CD8-positive, alpha-beta memory T cell (primary cell): ENCODE data around the gene RGS16. TPM values are rescaled to one million over a fixed set of nuclear protein-coding genes. Genes with fewer than 3 reads are reported as not detected.
A peak's percentile ranks its signal among the peaks of the same experiment; 100 is the strongest.

Experiments used
- CTCF ChIA-PET: fragments of 350-600 bp; sonication (Branson Sonifier 250); formaldehyde crosslinking; loops from one replicate; lab custom pipeline; 2021; ENCODE audit warnings: antibody characterized with exemption; lab: Charles Lee
- POLR2A ChIA-PET: fragments of 350-600 bp; sonication (Branson Sonifier 250); formaldehyde crosslinking; loops from one replicate; lab custom pipeline; 2021; ENCODE audit warnings: antibody characterized with exemption; lab: Charles Lee
- DNase-seq, 5 donors: peaks; one replicate each; pipeline versions ENCODE4 v3.0.0 to v3.0.0-alpha.2; 2020 to 2022; ENCODE audit warnings: mixed read lengths in 1 of 5
- H3K27ac ChIP-seq: one replicate; pipeline ENCODE4 v1.7.0; 2013; ENCODE audit warnings: low read depth, mild to moderate bottlenecking, low read length, moderate library complexity
- H3K27me3 ChIP-seq: 2 replicates; pipeline ENCODE4 v1.7.0; 2013; ENCODE audit warnings: low read length, mild to moderate bottlenecking; ENCODE audit not compliant: insufficient read depth, poor library complexity, severe bottlenecking
- H3K36me3 ChIP-seq: 2 replicates; pipeline ENCODE4 v1.7.0; 2013; ENCODE audit warnings: mild to moderate bottlenecking, low read length, moderate library complexity; ENCODE audit not compliant: insufficient read depth
- H3K4me1 ChIP-seq: 2 replicates; pipeline ENCODE4 v1.7.0; 2013; ENCODE audit warnings: mild to moderate bottlenecking, low read length, moderate library complexity; ENCODE audit not compliant: insufficient read depth
- H3K4me3 ChIP-seq: 2 replicates; pipeline ENCODE4 v1.7.0; 2013; ENCODE audit warnings: mild to moderate bottlenecking, low read length
- H3K9me3 ChIP-seq: 2 replicates; pipeline ENCODE4 v1.7.0; 2013; ENCODE audit warnings: mild to moderate bottlenecking, low read length
- H3K27ac Mint-ChIP-seq, 8 donors: one replicate each; pipeline ENCODE4 v1.8.0; 2020 to 2021; ENCODE audit warnings: mixed read lengths in 8 of 8, mild to moderate bottlenecking in 6 of 8, inconsistent platforms in 3 of 8, moderate library complexity in 3 of 8
- H3K27me3 Mint-ChIP-seq, 2 donors: one replicate each; pipeline ENCODE4 v1.8.0; 2020 to 2021; ENCODE audit warnings: mixed read lengths in 2 of 2, mild to moderate bottlenecking in 1 of 2, moderate library complexity in 1 of 2
- H3K36me3 Mint-ChIP-seq, 3 donors: one replicate each; pipeline ENCODE4 v1.8.0; 2020 to 2021; ENCODE audit warnings: mixed read lengths in 3 of 3, inconsistent platforms in 1 of 3, mild to moderate bottlenecking in 1 of 3
- H3K4me1 Mint-ChIP-seq, 3 donors: one replicate each; pipeline ENCODE4 v1.8.0; 2020 to 2021; ENCODE audit warnings: mixed read lengths in 3 of 3, inconsistent platforms in 1 of 3, mild to moderate bottlenecking in 1 of 3
- H3K4me3 Mint-ChIP-seq, 7 donors: one replicate each; pipeline ENCODE4 v1.8.0; 2020 to 2021; ENCODE audit warnings: mixed read lengths in 7 of 7, mild to moderate bottlenecking in 6 of 7, moderate library complexity in 4 of 7, inconsistent platforms in 2 of 7
- H3K9me3 Mint-ChIP-seq, 5 donors: one replicate each; pipeline ENCODE4 v1.8.0; 2020 to 2022; ENCODE audit warnings: mixed read lengths in 5 of 5, mild to moderate bottlenecking in 3 of 5, moderate library complexity in 2 of 5, inconsistent platforms in 1 of 5
- polyA plus RNA-seq: library from polyadenylated mRNA; unstranded; fragments of 300-500 nt; fragmentation: Illumina TruSeq; gene quantifications from one replicate; pipeline ENCODE4 v1.2.3, GENCODE V29; 2021
- total RNA-seq, 2 experiments: library from RNA; stranded (reverse); gene quantifications; one replicate each; pipeline ENCODE4 v1.2.3, GENCODE V29; 2021

Gene RGS16
- total and polyA plus RNA-seq, 3 experiments from 2014 or later = 0.21 to 59.9 (median 58.9) TPM

DNA sequence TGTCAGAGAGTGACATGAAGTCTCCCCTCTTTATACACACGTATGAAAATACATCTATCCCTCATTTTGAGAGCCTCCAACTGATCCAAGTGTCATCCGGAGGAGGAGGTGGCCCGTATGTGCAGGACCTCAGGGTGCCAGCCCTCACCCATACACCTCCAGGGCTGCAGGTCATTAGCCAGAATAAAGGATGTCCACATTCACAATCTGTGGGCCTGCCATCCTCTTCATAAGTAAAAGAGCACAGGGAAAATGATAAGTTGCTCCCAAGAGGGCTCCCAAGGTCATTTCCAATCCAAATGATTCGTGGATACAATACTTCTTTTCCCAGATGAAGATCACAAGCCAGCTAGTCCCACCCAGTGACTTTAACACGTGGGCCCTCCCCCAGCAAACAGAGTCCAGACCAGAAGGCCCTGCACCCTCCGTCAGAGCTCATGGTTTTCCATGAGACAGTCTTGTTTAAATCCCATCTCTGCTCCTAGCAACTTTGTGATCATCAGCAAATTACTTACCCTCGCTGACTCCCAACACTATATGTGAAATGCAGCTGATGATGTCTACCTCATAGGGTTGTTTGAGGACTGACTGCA lies 43.7 kb downstream of the RGS16 start:
- ChIA-PET CTCF (no interaction called here), POLR2A (no interaction called here)
- H3K4me3 Mint-ChIP-seq = no peak overlapping the region
- no peaks in the 10 kb centered on the region for H3K9me3 ChIP-seq
- H3K27ac ChIP-seq = no peak overlapping the region
- H3K27me3 ChIP-seq = no peaks in the 10 kb centered on the region
- no peaks in the 10 kb centered on the region for H3K36me3 ChIP-seq
- H3K4me3 ChIP-seq = no peak overlapping the region
- no peaks in the 10 kb centered on the region for H3K36me3 Mint-ChIP-seq
- H3K4me1 Mint-ChIP-seq = no peaks in the 10 kb centered on the region
- H3K27me3 Mint-ChIP-seq = peaks cover 0 to 2% of the 10 kb centered on the region in 2 donors
- peak overlapping the region in 1 of 8 donors; percentile 12 for H3K27ac Mint-ChIP-seq
- H3K4me1 ChIP-seq = no peaks in the 10 kb centered on the region
- no peak for DNase-seq
- H3K9me3 Mint-ChIP-seq = no peaks in the 10 kb centered on the region

DNA sequence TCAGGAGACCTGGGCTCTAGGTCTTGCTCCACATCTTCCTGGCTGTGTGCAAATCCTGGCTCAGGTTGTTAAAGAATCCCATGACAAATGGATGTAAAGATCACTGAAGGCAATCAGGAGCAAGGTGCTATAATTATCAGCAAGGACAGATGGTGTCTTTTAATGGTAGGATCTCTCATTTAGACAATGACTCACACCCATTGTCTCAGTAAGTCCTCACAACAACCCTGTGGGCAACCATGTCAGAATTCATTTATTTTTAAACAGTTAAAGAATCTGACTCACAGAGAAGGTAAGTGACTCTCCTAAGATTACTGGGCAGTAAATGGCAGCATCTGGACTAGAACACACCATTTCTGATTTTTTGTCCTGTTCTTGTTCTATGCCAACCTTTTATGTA lies 47.9 kb downstream of the RGS16 start:
- Mint-ChIP-seq H3K27me3 (peaks cover 4 to 5% of the 10 kb centered on the region in 2 donors), H3K9me3 (peaks cover 0 to 16% (median 9%) of the 10 kb centered on the region in 5 donors), H3K4me3 (no peak overlapping the region), H3K27ac (no peak overlapping the region), H3K4me1 (no peaks in the 10 kb centered on the region), H3K36me3 (peaks cover 0 to 6% (median 1%) of the 10 kb centered on the region in 3 donors)
- Histone ChIP-seq H3K4me1 (no peaks in the 10 kb centered on the region), H3K27me3 (no peaks in the 10 kb centered on the region), H3K4me3 (no peak overlapping the region), H3K27ac (no peak overlapping the region), H3K9me3 (no peaks in the 10 kb centered on the region), H3K36me3 (no peaks in the 10 kb centered on the region)
- ChIA-PET CTCF (no interaction called here), POLR2A (no interaction called here)
- no peak for DNase-seq

DNA sequence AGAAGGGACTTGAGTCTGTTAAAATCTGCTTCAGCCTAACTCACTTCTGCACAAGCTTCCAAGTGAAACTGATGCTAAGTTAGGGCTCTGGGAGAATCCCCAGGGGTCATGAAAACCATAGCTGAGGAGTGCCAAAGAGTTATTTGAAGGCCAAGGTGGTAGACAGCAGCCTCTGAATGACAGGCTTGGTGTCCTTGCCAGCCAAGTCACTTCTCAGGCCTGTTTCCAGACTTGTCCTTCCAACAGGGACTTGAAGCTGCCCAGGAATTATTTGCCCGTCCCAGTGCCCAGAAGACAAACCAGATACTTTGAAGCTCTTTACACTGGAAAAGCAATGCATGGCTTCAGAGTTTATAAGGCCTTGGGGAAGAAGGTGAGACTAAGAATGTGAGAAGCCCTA lies 48.7 kb downstream of the RGS16 start:
- H3K36me3 ChIP-seq = no peaks in the 10 kb centered on the region
- H3K4me1 ChIP-seq = no peaks in the 10 kb centered on the region
- Mint-ChIP-seq H3K36me3 (peaks cover 0 to 6% (median 1%) of the 10 kb centered on the region in 3 donors), H3K27me3 (peaks cover 4 to 9% of the 10 kb centered on the region in 2 donors), H3K4me1 (no peaks in the 10 kb centered on the region), H3K4me3 (no peak overlapping the region), H3K9me3 (peaks cover 0 to 16% (median 9%) of the 10 kb centered on the region in 5 donors), H3K27ac (no peak overlapping the region)
- no peaks in the 10 kb centered on the region for H3K27me3 ChIP-seq
- ChIA-PET CTCF (no interaction called here), POLR2A (no interaction called here)
- H3K27ac ChIP-seq = no peak overlapping the region
- DNase-seq = no peak
- no peak overlapping the region for H3K4me3 ChIP-seq
- no peaks in the 10 kb centered on the region for H3K9me3 ChIP-seq

DNA sequence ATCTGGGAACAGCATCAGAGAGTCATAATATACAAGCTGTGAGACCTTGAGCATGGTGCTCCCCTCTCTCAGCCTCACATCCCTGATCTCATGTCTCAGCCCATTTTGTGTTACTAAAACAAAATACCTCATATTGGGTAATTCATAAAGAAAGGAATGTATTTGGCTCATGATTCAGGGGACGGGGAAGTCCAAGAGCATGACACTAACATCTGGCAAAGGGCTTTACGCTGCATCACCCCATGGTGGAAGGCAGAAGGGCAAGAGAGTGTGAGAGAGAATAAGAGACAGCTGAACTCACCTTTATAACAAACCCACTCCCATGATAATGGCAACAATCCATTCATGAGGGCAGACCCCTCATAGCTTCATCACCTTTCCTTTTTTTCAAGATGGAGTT lies 51.7 kb downstream of the RGS16 start:
- no peaks in the 10 kb centered on the region for H3K27me3 ChIP-seq
- Mint-ChIP-seq H3K4me3 (no peak overlapping the region), H3K36me3 (peaks cover 0 to 11% (median 1%) of the 10 kb centered on the region in 3 donors), H3K27me3 (peaks cover 6 to 15% of the 10 kb centered on the region in 2 donors), H3K9me3 (peaks cover 0 to 16% (median 9%) of the 10 kb centered on the region in 5 donors), H3K27ac (peak overlapping the region in 1 of 8 donors; percentile 8), H3K4me1 (no peaks in the 10 kb centered on the region)
- POLR2A ChIA-PET = no interaction called here
- no peaks in the 10 kb centered on the region for H3K4me1 ChIP-seq
- H3K27ac ChIP-seq = no peak overlapping the region
- DNase-seq = no peak
- H3K4me3 ChIP-seq = no peak overlapping the region
- H3K36me3 ChIP-seq = no peaks in the 10 kb centered on the region
- CTCF ChIA-PET = no interaction called here
- no peaks in the 10 kb centered on the region for H3K9me3 ChIP-seq

DNA sequence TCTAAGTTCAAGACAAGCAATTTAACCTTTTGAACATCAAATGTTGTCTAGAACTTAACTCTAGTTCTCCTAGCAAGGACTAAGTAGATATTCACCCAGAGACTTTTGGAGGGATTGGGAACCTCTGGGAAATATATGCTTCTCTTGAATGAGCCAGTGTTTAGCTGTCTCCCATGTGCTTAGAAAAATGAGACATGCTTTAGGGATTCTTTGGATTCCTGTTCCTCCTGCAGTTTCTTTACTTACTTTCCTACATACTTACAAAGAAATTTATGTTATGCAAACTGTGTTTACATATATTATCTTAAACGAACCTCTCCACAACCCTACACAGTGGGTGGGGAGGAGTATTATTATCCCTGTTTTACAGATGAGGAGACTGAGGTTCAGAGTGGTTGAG lies 54.4 kb downstream of the RGS16 start:
- H3K9me3 Mint-ChIP-seq = peaks cover 0 to 16% (median 9%) of the 10 kb centered on the region in 5 donors
- H3K27ac ChIP-seq = no peak overlapping the region
- H3K4me3 Mint-ChIP-seq = no peak overlapping the region
- no peaks in the 10 kb centered on the region for H3K4me1 Mint-ChIP-seq
- POLR2A ChIA-PET = no interaction called here
- no peaks in the 10 kb centered on the region for H3K36me3 ChIP-seq
- no peaks in the 10 kb centered on the region for H3K27me3 ChIP-seq
- H3K9me3 ChIP-seq = no peaks in the 10 kb centered on the region
- H3K36me3 Mint-ChIP-seq = peaks cover 0 to 11% (median 1%) of the 10 kb centered on the region in 3 donors
- peaks cover 11 to 30% of the 10 kb centered on the region in 2 donors for H3K27me3 Mint-ChIP-seq
- H3K27ac Mint-ChIP-seq = no peak overlapping the region
- no peak for DNase-seq
- no peak overlapping the region for H3K4me3 ChIP-seq
- CTCF ChIA-PET = no interaction called here
- H3K4me1 ChIP-seq = no peaks in the 10 kb centered on the region

DNA sequence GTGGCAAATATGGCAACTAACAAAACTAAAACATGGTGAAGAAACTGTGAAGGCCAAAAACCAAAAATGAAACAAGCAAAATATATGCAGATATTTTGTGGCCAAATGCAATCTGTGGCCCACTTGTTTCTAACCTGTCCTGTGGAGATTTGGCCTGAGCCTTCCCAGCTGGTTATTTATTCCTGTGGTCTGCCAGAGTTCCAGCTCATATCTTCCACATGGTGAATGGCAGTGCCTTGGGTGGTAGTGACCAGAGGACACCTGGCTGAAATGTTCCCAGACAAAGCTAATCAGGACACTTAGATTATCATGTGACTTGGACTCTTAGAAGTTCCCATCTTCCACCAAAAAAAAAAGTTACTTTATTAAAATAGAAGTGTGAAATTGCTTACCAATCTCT lies 54.8 kb downstream of the RGS16 start:
- Histone ChIP-seq H3K27me3 (no peaks in the 10 kb centered on the region), H3K27ac (no peak overlapping the region), H3K9me3 (no peaks in the 10 kb centered on the region), H3K4me3 (no peak overlapping the region), H3K4me1 (no peaks in the 10 kb centered on the region), H3K36me3 (no peaks in the 10 kb centered on the region)
- Mint-ChIP-seq H3K27me3 (peaks cover 11 to 35% of the 10 kb centered on the region in 2 donors), H3K27ac (no peak overlapping the region), H3K4me1 (no peaks in the 10 kb centered on the region), H3K9me3 (peaks cover 0 to 16% (median 9%) of the 10 kb centered on the region in 5 donors), H3K36me3 (peaks cover 0 to 11% (median 1%) of the 10 kb centered on the region in 3 donors), H3K4me3 (no peak overlapping the region)
- DNase-seq = no peak
- ChIA-PET CTCF (no interaction called here), POLR2A (no interaction called here)

Other genes with a start within 250 kb of the RGS16 start
- gene GLUL, start 212.6 kb downstream of the RGS16 start, total RNA-seq = 10 to 100 TPM; 31.2 to 32.7 TPM
- gene GLUL, start 212.6 kb downstream of the RGS16 start, polyA plus RNA-seq = 62.9 TPM
- not detected for gene TEDDM1, start 203.7 kb downstream of the RGS16 start, total RNA-seq
- gene TEDDM1, start 203.7 kb downstream of the RGS16 start, polyA plus RNA-seq = not detected
- gene RGSL1, start 154.2 kb downstream of the RGS16 start, total RNA-seq = not detected
- not detected for gene RGSL1, start 154.2 kb downstream of the RGS16 start, polyA plus RNA-seq
- 1 to 10 TPM; 5.3 to 5.6 TPM for gene RNASEL, start 15.1 kb downstream of the RGS16 start, total RNA-seq
- 8.7 TPM for gene RNASEL, start 15.1 kb downstream of the RGS16 start, polyA plus RNA-seq
- gene RGS8, start 80.2 kb upstream of the RGS16 start, total RNA-seq = not detected
- gene RGS8, start 80.2 kb upstream of the RGS16 start, polyA plus RNA-seq = not detected
- gene NPL, start 185.4 kb upstream of the RGS16 start, total RNA-seq = 10 to 100 TPM in 1 of 2 experiments, 1 to 10 TPM in 1; 9.3 to 12.3 TPM
- 8.5 TPM for gene NPL, start 185.4 kb upstream of the RGS16 start, polyA plus RNA-seq
- gene DHX9, start 235.0 kb upstream of the RGS16 start, total RNA-seq = 100 to 1,000 TPM; 342 to 353 TPM
- gene DHX9, start 235.0 kb upstream of the RGS16 start, polyA plus RNA-seq = 115 TPM